HL-60 (cell line): ENCODE results near the gene SLC25A18.

ENCODE experiments used
- DNase-seq, 2 experiments: peaks; one replicate each; pipeline ENCODE4 v3.0.0-alpha.2; 2010 to 2020; ENCODE audit warnings: low read depth in 1 of 2, low spot score in 1 of 2
- H3K27ac ChIP-seq: fragments of 250-450 bp; sonication (Bioruptor Pico); replicated peaks from 2 replicates; pipeline ENCODE4 v1.5.1; 2020; ENCODE audit warnings: mild to moderate bottlenecking, moderate library complexity
- H3K27me3 ChIP-seq: fragments of 250-450 bp; sonication (Bioruptor Pico); 2 replicates; pipeline ENCODE4 v1.5.1; 2021; ENCODE audit warnings: mild to moderate bottlenecking, moderate library complexity; ENCODE audit not compliant: insufficient read depth, poor library complexity, severe bottlenecking
- H3K4me3 ChIP-seq: replicated peaks from 2 replicates; pipeline ENCODE4 v1.5.1; 2011; ENCODE audit warnings: mild to moderate bottlenecking, control low read depth, low read length; ENCODE audit not compliant: insufficient read depth
- CTCF ChIP-seq: IDR thresholded peaks from one replicate; pipeline ENCODE4 v1.5.1; 2011; ENCODE audit warnings: low read length, control low read depth, inconsistent platforms; ENCODE audit not compliant: insufficient read depth
- GABPA ChIP-seq: IDR thresholded peaks from 2 replicates; pipeline ENCODE4 v1.6.1; 2012; ENCODE audit warnings: low read depth
- POLR2AphosphoS5 ChIP-seq: IDR thresholded peaks from 2 replicates; pipeline ENCODE4 v1.6.1; 2012; ENCODE audit warnings: low read depth
- REST ChIP-seq: IDR thresholded peaks from 2 replicates; pipeline ENCODE4 v1.6.1; 2012; ENCODE audit warnings: low read depth; ENCODE audit not compliant: insufficient replicate concordance
- SPI1 ChIP-seq: IDR thresholded peaks from 2 replicates; pipeline ENCODE4 v1.6.1; 2012; ENCODE audit warnings: low read depth, mild to moderate bottlenecking, borderline replicate concordance

Gene SLC25A18

GRCh38 chr22:17548010-17548755 is 15.1 kb upstream of the SLC25A18 start:
- no peak overlapping the region for H3K27ac ChIP-seq
- no peaks in the 10 kb centered on the region for H3K27me3 ChIP-seq
- no peak for DNase-seq
- TF ChIP-seq SPI1 (no peak), CTCF (no peak), REST (no peak), POLR2AphosphoS5 (no peak), GABPA (no peak)
- no peak overlapping the region for H3K4me3 ChIP-seq

GRCh38 chr22:17548756-17549035 is 14.6 kb upstream of the SLC25A18 start:
- Histone ChIP-seq H3K27ac (no peak overlapping the region), H3K27me3 (no peaks in the 10 kb centered on the region), H3K4me3 (no peak overlapping the region)
- TF ChIP-seq REST (no peak), CTCF (no peak), SPI1 (no peak), GABPA (no peak), POLR2AphosphoS5 (no peak)
- no peak for DNase-seq

- no peak for DNase-seq
- Histone ChIP-seq H3K4me3 (no peak overlapping the region), H3K27ac (no peak overlapping the region), H3K27me3 (no peaks in the 10 kb centered on the region)
- TF ChIP-seq SPI1 (no peak), REST (no peak), GABPA (no peak), POLR2AphosphoS5 (no peak), CTCF (no peak)
Measured at GRCh38 chr22:17549183-17549582, 14.1 kb upstream of the SLC25A18 start.
